B cell (primary cell): ENCODE data around the gene PHRF1. TPM values are rescaled to one million over a fixed set of nuclear protein-coding genes. Genes with fewer than 3 reads are reported as not detected.

Source experiments
- ATAC-seq: fragments of 200-7000 bp; cut with Tn5 transposase; one replicate; pipeline ENCODE4 v1.10.0; 2021; ENCODE audit warnings: low read depth, mild to moderate bottlenecking, moderate number of reproducible peaks, moderate library complexity
- CTCF ChIA-PET: fragments of 350-600 bp; sonication (Branson Sonifier 250); formaldehyde crosslinking; loops from one replicate; lab custom pipeline; 2021; ENCODE audit warnings: antibody characterized with exemption, inconsistent platforms; lab: Charles Lee
- POLR2A ChIA-PET: fragments of 350-600 bp; sonication (Branson Sonifier 250); formaldehyde crosslinking; loops from one replicate; lab custom pipeline; 2021; ENCODE audit warnings: antibody characterized with exemption; lab: Charles Lee
- DNase-seq: peaks from one replicate; pipeline ENCODE4 v3.0.0; 2013
- H2AFZ ChIP-seq: 2 replicates; pipeline ENCODE4 v1.6.1; 2012; ENCODE audit warnings: mild to moderate bottlenecking, low read depth, low read length; ENCODE audit not compliant: insufficient read depth, poor library complexity, severe bottlenecking
- H3K27ac ChIP-seq, 2 donors: 1 replicate in 1 of 2; 2 replicates in 1 of 2; pipeline ENCODE4 v1.5.1; 2012 to 2013; ENCODE audit warnings: low read length in 2 of 2, mild to moderate bottlenecking in 2 of 2, moderate library complexity in 1 of 2
- H3K27me3 ChIP-seq, 4 experiments: fragments of 200-600 bp in 1 of 4; sonication (generic) in 1 of 4; replicated peaks in 1 of 4; 1 replicate in 2 of 4; 2 replicates in 2 of 4; pipeline versions ENCODE4 v1.6.1 to v1.7.0; 2013 to 2016; ENCODE audit warnings: low read length in 3 of 4, mild to moderate bottlenecking in 2 of 4, mixed read lengths in 1 of 4, moderate library complexity in 1 of 4; ENCODE audit not compliant: insufficient read depth in 4 of 4, control insufficient read depth in 3 of 4; ENCODE audit errors: control extremely low read depth in 1 of 4
- H3K36me3 ChIP-seq, 2 experiments: replicated peaks in 1 of 2; 1 replicate in 1 of 2; 2 replicates in 1 of 2; pipeline versions ENCODE4 v1.6.1 to v1.7.1; 2013; ENCODE audit warnings: low read length in 1 of 2; ENCODE audit not compliant: insufficient read depth in 2 of 2, control insufficient read depth in 1 of 2; ENCODE audit errors: control extremely low read depth in 1 of 2, extremely low read depth in 1 of 2
- H3K4me1 ChIP-seq, 2 donors: fragments of 200-600 bp in 1 of 2; sonication (generic) in 1 of 2; 1 replicate in 1 of 2; 2 replicates in 1 of 2; pipeline versions ENCODE4 v1.5.1 to v1.6.1; 2013 to 2017; ENCODE audit warnings: low read length in 2 of 2; ENCODE audit not compliant: control insufficient read depth in 2 of 2, insufficient read depth in 2 of 2
- H3K4me2 ChIP-seq: replicated peaks from 2 replicates; pipeline ENCODE3; 2012; ENCODE audit warnings: mild to moderate bottlenecking, low read depth, low read length; ENCODE audit not compliant: poor library complexity, severe bottlenecking
- H3K4me3 ChIP-seq, 5 experiments: fragments of 200-600 bp in 1 of 5; sonication (generic) in 1 of 5; 1 replicate in 3 of 5; 2 replicates in 2 of 5; pipeline versions ENCODE4 v1.5.1 to v1.7.0; 2011 to 2016; ENCODE audit warnings: low read length in 4 of 5, mild to moderate bottlenecking in 4 of 5, low read depth in 2 of 5, control low read depth in 1 of 5, moderate library complexity in 1 of 5; ENCODE audit not compliant: insufficient read depth in 1 of 5; ENCODE audit errors: control extremely low read depth in 1 of 5, extremely low read depth in 1 of 5
- H3K79me2 ChIP-seq: fragments of 200-600 bp; sonication (generic); one replicate; pipeline ENCODE4 v1.6.0; 2016; ENCODE audit warnings: low read length; ENCODE audit not compliant: control insufficient read depth, insufficient read depth
- H3K9ac ChIP-seq: fragments of 200-600 bp; sonication (generic); 2 replicates; pipeline ENCODE4 v1.6.1; 2017; ENCODE audit warnings: mild to moderate bottlenecking, low read length, moderate library complexity
- H3K9me3 ChIP-seq, 3 donors: one replicate each; pipeline versions ENCODE4 v1.6.1 to v1.7.1; 2013; ENCODE audit warnings: low read length in 2 of 3; ENCODE audit not compliant: control insufficient read depth in 2 of 3, insufficient read depth in 1 of 3; ENCODE audit errors: control extremely low read depth in 1 of 3
- H4K20me1 ChIP-seq: 2 replicates; pipeline ENCODE4 v1.6.0; 2012; ENCODE audit warnings: mild to moderate bottlenecking, low read length; ENCODE audit not compliant: insufficient read depth, control insufficient read depth, poor library complexity, severe bottlenecking
- H3K27ac Mint-ChIP-seq: one replicate; pipeline ENCODE4 v1.8.0; 2021; ENCODE audit warnings: mixed read lengths
- H3K27me3 Mint-ChIP-seq: one replicate; pipeline ENCODE4 v1.8.0; 2021; ENCODE audit warnings: mixed read lengths
- H3K4me1 Mint-ChIP-seq: one replicate; pipeline ENCODE4 v1.8.0; 2021; ENCODE audit warnings: mixed read lengths
- H3K4me3 Mint-ChIP-seq: one replicate; pipeline ENCODE4 v1.8.0; 2021; ENCODE audit warnings: mixed read lengths
- H3K9me3 Mint-ChIP-seq: one replicate; pipeline ENCODE4 v1.8.0; 2022; ENCODE audit warnings: mixed read lengths; ENCODE audit not compliant: insufficient read depth
- CTCF ChIP-seq: fragments of 200-600 bp; IDR thresholded peaks from one replicate; pipeline ENCODE4 v1.8.0; 2022; ENCODE audit warnings: antibody characterized with exemption, mild to moderate bottlenecking
- EZH2 ChIP-seq: IDR thresholded peaks from 2 replicates; pipeline ENCODE4 v1.6.1; 2012; ENCODE audit warnings: borderline replicate concordance, low read depth, mild to moderate bottlenecking, moderate library complexity, low read length; ENCODE audit not compliant: insufficient read depth, poor library complexity, severe bottlenecking
- WGBS: methylation state at CpG from one replicate; pipeline ENCODE4 v1.1.5; 2013; ENCODE audit warnings: missing lambda C conversion rate; ENCODE audit not compliant: insufficient coverage; 5-methylcytosine and 5-hydroxymethylcytosine counted together
- intact Hi-C: fragments of 100-400 bp; cut with micrococcal nuclease; formaldehyde crosslinking; loops from one replicate; pipeline ENCODE4 v1.10.0; 2022
- polyA plus RNA-seq: library from polyadenylated mRNA; depleted of rRNA; stranded (reverse); fragments of >200 nt; gene quantifications from 2 replicates; pipeline ENCODE4 v1.2.3, GENCODE V29; 2012
- total RNA-seq, 2 donors: library from RNA; stranded (reverse); fragments of 120-200 nt in 1 of 2; gene quantifications; 1 replicate in 1 of 2; 2 replicates in 1 of 2; pipeline versions ENCODE4 v1.2.3 to v1.2.4, GENCODE V29; 2013 to 2022

Gene PHRF1
- total and polyA plus RNA-seq, 2 donors (not counting 1 experiment from before 2014, with no cell fraction given), result 22.3 to 57.9 TPM

GRCh38 chr11:657691-658126 lies 81.4 kb downstream of the PHRF1 start:
- H3K36me3 ChIP-seq, result peaks cover 0 to 18% of the 10 kb centered on the region in 2 experiments
- intact Hi-C loops, result no loop called here
- no peaks in the 10 kb centered on the region for H3K27me3 ChIP-seq
- no peaks in the 10 kb centered on the region for H3K4me1 ChIP-seq
- no peaks in the 10 kb centered on the region for H3K9me3 ChIP-seq
- WGBS, result 94% methylated on average over 11 of the region's 14 CpGs
- CTCF ChIA-PET, result no interaction called here
- no peak overlapping the region for H2AFZ ChIP-seq
- ATAC-seq (no peak), DNase-seq (no peak)
- Mint-ChIP-seq H3K9me3 (no peaks in the 10 kb centered on the region), H3K4me3 (no peak overlapping the region), H3K4me1 (peaks cover 3% of the 10 kb centered on the region), H3K27me3 (no peaks in the 10 kb centered on the region), H3K27ac (no peak overlapping the region)
- H3K4me2 ChIP-seq, result no peak overlapping the region
- H3K27ac ChIP-seq, result no peak overlapping the region
- H3K4me3 ChIP-seq, result no peak overlapping the region
- H4K20me1 ChIP-seq, result peaks cover 15% of the 10 kb centered on the region
- no peak overlapping the region for H3K9ac ChIP-seq
- peaks cover 22% of the 10 kb centered on the region for H3K79me2 ChIP-seq
- POLR2A ChIA-PET, result no interaction called here
- TF ChIP-seq CTCF (no peak), EZH2 (no peak)

DNA sequence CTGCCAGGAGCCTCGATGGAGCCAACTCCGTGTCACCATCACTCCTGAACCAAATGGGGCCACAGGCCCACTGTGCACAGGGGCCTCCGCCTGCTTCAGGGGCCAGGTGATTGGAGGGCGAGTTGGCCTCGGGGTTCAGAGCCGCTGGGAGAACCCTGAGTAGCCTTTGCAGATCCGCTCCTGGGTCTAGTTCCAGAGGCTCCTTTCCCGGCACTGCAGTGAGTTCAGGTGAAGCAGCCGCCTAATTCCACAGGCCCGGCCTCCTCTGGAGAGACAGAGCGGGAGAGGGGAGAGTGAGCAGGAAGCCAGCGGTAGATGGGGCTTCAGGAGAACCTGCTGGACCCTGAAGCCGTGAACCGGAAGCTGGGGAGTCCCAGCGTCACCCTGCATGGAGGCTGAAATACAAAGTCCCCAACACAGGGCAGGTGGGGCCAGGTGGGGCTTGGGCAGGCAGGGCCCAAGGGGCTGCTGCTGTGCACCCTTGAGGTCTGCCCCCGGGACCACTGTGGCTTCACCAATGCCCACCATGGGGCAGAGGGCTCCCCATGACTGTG lies 83.3 kb downstream of the PHRF1 start:
- H3K4me3 Mint-ChIP-seq, result no peak overlapping the region
- 91% methylated on average over 15 of the region's 16 CpGs for WGBS
- Histone ChIP-seq H3K9me3 (no peaks in the 10 kb centered on the region), H3K27ac (no peak overlapping the region), H3K27me3 (no peaks in the 10 kb centered on the region), H3K4me1 (no peaks in the 10 kb centered on the region), H3K36me3 (peaks cover 0 to 18% of the 10 kb centered on the region in 2 experiments), H3K4me3 (no peak overlapping the region), H4K20me1 (peaks cover 15% of the 10 kb centered on the region), H3K4me2 (peak overlapping the region; percentile 8), H2AFZ (no peak overlapping the region), H3K9ac (no peak overlapping the region), H3K79me2 (peaks cover 22% of the 10 kb centered on the region)
- POLR2A ChIA-PET, result interaction anchor here (0.6 kb wide), 1 partner anchor 211 kb away, joined by 5 read pairs; no protein-coding TSS in a partner anchor
- no peak overlapping the region for H3K27ac Mint-ChIP-seq
- intact Hi-C loops, result no loop called here
- CTCF ChIA-PET, result interaction anchor here (0.7 to 8.7 kb wide), 2 partner anchors 65 to 117 kb away, joined by 3 to 104 read pairs; no protein-coding TSS in a partner anchor
- no peaks in the 10 kb centered on the region for H3K27me3 Mint-ChIP-seq
- TF ChIP-seq CTCF, result no peak
- no peak for TF ChIP-seq EZH2
- peaks cover 3% of the 10 kb centered on the region for H3K4me1 Mint-ChIP-seq
- no peaks in the 10 kb centered on the region for H3K9me3 Mint-ChIP-seq
- ATAC-seq (no peak), DNase-seq (no peak)
